Amygdala (tissue), 56 donors: ENCODE measurements around the gene FAM3A.
A peak's percentile ranks its signal among the peaks of the same experiment; 100 is the strongest.

ENCODE experiments used
- DNase-seq, 56 donors: peaks; one replicate each; lab custom pipeline; 2025; lab: John Stamatoyannopoulos, UW

Gene FAM3A

GRCh38 chrX:154483325-154483724, 32.7 kb downstream of the FAM3A start:
- no peak for DNase-seq

- no peak for DNase-seq
Measured at GRCh38 chrX:154482786-154483185, 33.2 kb downstream of the FAM3A start.

- DNase-seq: no peak
Measured at GRCh38 chrX:154481911-154482601, 34.0 kb downstream of the FAM3A start.

- no peak for DNase-seq
Measured at GRCh38 chrX:154481195-154481594, 34.8 kb downstream of the FAM3A start.

- DNase-seq: peak; percentile 17 to 93 (median 82)
Measured at GRCh38 chrX:154478728-154479622, 37.1 kb downstream of the FAM3A start, which contains the start of gene LAGE3. LAGE3 (minus strand) TSS chrX:154479281; CDS start chrX:154478915, 366 bp downstream.

GRCh38 chrX:154477891-154478477, 38.0 kb downstream of the FAM3A start:
- DNase-seq: no peak

GRCh38 chrX:154476821-154477220, 39.2 kb downstream of the FAM3A start:
- DNase-seq: no peak

- DNase-seq: no peak
Measured at GRCh38 chrX:154473683-154474082, 42.3 kb downstream of the FAM3A start.

- no peak for DNase-seq
Measured at GRCh38 chrX:154472685-154473632, 43.1 kb downstream of the FAM3A start.

GRCh38 chrX:154471839-154472684, 44.0 kb downstream of the FAM3A start:
- no peak for DNase-seq

- DNase-seq: no peak
Measured at GRCh38 chrX:154470914-154471568, 45.0 kb downstream of the FAM3A start.

- DNase-seq: no peak
Measured at GRCh38 chrX:154470434-154470833, 45.6 kb downstream of the FAM3A start.

- DNase-seq: no peak
Measured at GRCh38 chrX:154469880-154470279, 46.2 kb downstream of the FAM3A start.

- no peak for DNase-seq
Measured at GRCh38 chrX:154469114-154469513, 46.9 kb downstream of the FAM3A start.

GRCh38 chrX:154468217-154468616, 47.8 kb downstream of the FAM3A start:
- DNase-seq: no peak

- no peak for DNase-seq
Measured at GRCh38 chrX:154467556-154467955, 48.5 kb downstream of the FAM3A start.

GRCh38 chrX:154466907-154467306, 49.1 kb downstream of the FAM3A start:
- DNase-seq: no peak

- DNase-seq: no peak
Measured at GRCh38 chrX:154466036-154466435, 50.0 kb downstream of the FAM3A start.

- DNase-seq: no peak
Measured at GRCh38 chrX:154465601-154466000, 50.4 kb downstream of the FAM3A start.
